GM21576 (cell line): ENCODE data around the gene RPGR.

ENCODE experiments used
- ATAC-seq: cut with Tn5 transposase; IDR thresholded peaks from one replicate; pipeline ENCODE4 v1.9.1; 2021; ENCODE audit warnings: mild to moderate bottlenecking, moderate library complexity; ENCODE audit not compliant: unreplicated experiment

The RPGR gene, protein sequence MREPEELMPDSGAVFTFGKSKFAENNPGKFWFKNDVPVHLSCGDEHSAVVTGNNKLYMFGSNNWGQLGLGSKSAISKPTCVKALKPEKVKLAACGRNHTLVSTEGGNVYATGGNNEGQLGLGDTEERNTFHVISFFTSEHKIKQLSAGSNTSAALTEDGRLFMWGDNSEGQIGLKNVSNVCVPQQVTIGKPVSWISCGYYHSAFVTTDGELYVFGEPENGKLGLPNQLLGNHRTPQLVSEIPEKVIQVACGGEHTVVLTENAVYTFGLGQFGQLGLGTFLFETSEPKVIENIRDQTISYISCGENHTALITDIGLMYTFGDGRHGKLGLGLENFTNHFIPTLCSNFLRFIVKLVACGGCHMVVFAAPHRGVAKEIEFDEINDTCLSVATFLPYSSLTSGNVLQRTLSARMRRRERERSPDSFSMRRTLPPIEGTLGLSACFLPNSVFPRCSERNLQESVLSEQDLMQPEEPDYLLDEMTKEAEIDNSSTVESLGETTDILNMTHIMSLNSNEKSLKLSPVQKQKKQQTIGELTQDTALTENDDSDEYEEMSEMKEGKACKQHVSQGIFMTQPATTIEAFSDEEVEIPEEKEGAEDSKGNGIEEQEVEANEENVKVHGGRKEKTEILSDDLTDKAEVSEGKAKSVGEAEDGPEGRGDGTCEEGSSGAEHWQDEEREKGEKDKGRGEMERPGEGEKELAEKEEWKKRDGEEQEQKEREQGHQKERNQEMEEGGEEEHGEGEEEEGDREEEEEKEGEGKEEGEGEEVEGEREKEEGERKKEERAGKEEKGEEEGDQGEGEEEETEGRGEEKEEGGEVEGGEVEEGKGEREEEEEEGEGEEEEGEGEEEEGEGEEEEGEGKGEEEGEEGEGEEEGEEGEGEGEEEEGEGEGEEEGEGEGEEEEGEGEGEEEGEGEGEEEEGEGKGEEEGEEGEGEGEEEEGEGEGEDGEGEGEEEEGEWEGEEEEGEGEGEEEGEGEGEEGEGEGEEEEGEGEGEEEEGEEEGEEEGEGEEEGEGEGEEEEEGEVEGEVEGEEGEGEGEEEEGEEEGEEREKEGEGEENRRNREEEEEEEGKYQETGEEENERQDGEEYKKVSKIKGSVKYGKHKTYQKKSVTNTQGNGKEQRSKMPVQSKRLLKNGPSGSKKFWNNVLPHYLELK

DNA sequence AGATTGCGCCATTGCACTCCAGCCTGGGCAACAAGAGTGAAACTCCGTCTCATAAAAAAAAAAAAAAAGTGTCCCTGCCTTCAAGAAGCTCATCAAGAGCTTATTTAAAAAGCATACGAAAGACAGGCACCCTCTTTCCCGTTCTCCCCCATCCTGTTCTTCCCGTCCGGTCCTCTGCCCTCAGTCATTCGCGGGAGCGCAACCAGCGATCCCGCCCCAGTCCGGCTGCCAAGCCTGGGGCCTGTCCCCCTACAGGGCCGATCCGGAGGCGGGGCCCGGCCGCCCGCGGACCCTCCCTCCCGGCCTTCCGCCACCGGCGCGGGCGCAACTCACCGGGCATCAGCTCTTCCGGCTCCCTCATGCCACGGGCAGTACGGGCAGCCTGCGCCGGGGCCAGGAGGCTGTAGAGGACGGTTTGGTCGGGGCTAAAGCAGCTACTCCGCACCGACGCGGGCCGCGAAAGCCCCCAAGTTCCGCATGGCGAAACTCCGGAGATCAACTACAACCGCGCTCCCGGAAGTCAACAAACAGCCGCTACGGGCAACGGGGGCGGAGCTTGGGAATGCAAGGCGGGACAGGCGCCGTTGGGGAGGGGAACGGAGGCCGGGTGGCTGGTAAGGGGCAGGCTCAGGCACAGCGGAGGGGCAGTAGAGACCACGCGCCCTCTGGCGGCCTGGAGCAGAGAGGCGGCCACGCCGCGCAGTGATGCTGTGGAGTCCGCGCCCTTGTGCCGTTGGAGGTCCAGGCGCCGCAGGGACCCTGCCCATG lies at the start of gene RPGR:
Gene RPGR (minus strand): TSS at position 503 of the 768 bp plus-strand sequence. CDS start 142 bp downstream, at position 361.
- ATAC-seq, result peak; percentile 97

DNA sequence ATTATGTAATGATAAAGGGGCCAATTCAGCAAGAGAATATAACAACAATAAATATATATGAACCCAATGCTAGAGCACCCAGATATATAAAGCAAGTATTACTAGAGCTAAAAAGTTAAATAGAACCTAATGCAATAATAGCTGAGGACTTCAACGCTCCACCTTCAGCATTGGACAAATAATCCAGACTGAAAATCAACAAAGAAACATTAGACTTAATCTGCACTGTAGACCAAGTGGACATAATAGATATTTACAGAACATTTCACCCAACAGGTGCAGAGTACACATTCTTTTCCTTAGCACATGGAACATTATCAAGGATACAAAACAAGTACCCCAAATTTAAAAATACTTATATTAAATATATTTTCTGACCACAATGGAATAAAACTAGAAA lies 49.4 kb upstream of the RPGR start:
- no peak for ATAC-seq

DNA sequence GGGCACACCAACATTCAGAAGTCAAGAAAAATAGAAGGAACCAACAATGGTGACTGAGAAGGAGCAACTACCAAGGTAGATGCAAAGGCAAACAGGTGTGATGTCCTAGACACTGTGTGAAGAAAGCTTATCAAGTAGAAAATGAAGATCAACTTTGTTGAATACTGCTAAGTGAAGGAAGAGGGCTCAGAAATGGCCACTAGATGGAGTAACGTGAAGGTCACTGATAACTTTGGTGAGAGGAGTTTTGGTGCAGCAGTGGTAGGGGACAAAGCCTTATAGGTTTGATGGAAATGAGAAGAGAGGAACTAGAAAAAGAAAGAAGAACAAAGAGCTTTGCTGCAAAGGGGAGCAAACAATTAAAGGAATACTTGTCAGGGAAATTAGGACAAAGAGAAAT lies 48.6 kb upstream of the RPGR start:
- ATAC-seq, result no peak

DNA sequence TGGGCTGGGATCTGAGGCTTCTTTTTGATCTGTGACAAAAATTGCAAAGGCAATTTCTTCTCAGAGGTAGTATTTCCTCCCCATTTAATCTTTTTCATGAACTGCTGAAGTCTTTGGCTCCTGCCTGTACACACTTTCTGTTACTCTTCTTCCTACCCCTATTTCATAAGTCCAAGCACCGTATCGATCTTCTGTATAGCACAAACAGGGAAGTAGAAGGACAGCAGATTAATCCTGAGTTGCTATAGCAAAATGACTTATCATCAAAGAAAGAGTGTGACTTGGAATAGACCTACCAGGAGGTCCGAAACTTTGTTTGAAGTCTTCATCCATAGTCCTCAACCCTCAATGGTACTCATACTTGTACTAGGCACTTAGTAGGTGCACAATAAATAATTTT lies 47.1 kb upstream of the RPGR start:
- ATAC-seq, result no peak

DNA sequence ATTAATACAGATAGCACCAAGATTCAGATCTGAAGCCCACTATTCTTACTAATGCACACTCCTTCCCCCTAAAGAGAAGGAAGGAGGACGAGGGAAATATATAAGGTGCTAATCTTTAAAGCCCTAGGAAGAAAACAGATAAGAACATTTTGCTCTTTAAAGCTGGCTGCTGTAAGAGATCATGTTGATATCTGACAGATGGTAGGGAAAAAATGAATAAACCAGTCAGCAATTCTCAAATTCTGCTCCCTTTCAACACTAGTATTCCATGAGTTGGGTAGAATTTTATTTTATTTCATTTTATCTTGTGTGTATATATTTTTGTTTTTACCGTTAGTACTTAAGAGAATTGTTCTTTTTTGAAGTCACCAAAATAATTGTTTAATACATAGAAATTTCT lies 44.3 kb upstream of the RPGR start:
- ATAC-seq, result no peak

DNA sequence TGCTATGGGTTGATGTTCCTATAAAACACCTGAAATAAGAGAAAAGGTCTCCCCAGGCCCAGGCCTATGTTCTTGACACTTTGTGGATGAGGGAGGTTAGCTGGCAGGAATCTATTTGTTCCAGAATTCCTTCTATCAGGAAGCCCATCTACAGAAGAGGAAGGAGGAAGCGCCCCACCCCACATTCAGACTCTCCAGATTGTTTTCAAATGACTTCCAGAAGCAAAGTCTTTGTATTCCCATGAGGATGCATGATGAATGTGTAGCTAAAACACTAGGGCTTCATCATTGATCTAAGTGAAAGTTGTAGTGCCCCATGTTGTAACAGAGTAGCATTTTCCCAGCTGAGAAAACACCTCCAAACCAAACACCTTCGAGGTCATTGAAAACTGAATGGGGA lies 41.5 kb upstream of the RPGR start:
- ATAC-seq, result no peak

DNA sequence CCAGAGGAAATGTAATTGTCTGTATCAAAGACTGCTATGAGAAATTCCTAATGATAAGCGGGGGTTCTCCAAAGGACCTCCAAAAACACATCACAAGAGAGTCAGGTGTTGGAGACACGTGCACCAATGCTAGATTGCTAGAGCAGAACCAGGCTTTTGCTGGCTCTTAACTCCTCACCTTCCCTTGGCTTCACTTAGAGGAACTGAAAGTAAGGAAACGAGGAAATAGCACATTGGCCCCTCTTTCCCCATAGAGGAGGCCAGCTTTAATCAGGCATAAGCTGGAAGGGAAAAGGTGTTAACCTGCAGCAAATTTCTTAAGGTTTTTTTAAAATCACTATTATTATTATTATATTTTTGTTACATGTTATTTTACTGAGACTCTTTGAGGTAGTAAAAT lies 38.6 kb upstream of the RPGR start:
- no peak for ATAC-seq

DNA sequence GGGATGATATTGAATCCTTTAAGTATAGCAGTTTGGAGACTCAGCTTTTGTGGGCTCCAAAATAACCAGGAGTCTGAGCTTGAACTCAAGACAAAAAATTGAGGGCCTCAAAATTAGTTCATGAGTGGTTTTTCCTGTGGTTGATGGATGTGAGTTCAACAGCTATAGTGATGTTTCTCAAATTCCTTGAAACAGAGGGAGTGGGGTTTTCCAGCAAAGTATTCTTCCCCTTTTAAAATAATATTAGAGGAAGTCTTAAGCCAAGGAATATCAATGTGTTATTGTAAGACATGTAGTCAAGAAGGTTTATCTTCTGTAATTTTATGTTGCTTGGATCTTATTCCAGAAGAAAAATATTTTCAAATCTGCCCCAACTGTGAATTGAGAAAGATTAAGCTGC lies 35.7 kb upstream of the RPGR start:
- no peak for ATAC-seq

DNA sequence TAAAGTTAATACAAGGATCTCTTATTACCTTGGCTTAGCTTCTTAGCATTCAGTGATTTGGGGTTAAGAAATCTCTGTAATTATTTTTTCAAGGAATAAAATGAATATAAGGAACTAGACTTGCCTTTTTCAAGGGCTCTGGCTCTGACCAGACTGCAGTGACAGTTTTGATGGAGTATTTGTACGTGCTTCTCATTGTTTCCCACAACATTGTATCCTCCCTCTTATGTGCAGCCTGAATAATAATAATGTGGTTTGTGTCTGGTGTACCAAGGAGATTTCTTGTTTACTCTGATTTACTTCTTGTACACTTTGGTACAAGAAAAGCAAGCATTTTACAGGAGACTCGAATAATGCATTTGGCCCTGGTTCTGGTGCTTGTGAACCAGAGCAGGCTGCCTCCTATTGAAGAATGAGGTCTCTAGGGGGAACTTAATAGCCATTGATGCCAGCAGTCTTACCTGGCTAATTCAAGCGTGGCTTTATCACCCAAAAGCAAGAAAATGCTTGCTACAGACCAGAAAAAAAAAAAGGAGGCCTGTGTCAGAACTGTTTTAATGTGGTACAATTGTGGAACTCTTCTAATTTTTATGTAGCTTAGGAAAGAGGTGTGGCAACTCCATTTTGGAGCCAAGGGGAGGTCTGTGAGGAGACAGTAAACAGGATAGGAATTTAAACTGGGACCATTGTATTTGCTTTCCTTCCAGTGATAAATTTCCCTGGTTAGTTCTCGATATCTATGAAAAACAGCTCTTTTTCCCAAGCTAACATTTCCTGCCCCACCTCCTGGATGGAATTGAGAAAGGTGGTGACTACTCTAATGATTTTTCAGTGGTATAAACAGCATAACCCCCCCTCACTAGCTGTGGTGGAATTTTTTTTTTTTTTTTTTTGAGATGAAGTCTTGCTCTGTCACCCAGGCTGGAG lies 30.7 kb upstream of the RPGR start:
- ATAC-seq, result no peak

DNA sequence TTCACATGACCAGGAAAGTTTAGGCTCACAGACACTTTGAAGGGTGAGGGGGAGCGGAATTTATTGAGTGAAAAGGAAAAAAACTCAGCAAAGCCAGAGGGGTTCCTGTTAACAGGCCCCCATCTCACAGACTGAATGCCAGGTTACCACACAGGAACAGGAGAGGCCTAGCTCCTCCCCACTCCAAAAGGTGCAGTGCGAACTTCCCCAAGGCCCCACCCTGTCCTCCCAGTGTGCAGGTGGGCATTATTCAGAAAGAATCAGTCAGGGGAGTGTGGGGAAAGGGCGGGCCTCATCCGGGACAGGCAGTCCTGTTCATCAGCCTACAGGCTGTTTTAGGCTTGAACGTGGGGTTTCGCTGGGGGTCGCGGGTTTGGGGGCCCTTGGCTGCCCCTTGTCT lies 29.1 kb upstream of the RPGR start:
- no peak for ATAC-seq

DNA sequence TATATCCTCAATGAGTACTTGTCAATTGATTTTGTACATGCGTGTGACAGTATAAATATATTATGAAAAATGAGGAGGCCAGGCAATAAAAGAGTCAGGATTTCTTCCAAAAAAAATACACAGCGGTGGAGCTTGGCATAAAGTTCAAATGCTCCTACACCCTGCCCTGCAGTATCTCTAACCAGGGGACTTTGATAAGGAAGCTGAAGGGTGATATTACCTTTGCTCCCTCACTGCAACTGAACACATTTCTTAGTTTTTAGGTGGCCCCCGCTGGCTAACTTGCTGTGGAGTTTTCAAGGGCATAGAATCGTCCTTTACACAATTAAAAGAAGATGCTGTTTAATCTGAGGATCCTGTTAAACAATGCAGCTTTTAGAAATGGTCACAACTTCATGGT lies 25.1 kb upstream of the RPGR start, which contains the start of gene OTC:
Gene OTC (plus strand): TSS at position 243 of the 400 bp plus-strand sequence. CDS start 93 bp downstream, at position 336.
- no peak for ATAC-seq

DNA sequence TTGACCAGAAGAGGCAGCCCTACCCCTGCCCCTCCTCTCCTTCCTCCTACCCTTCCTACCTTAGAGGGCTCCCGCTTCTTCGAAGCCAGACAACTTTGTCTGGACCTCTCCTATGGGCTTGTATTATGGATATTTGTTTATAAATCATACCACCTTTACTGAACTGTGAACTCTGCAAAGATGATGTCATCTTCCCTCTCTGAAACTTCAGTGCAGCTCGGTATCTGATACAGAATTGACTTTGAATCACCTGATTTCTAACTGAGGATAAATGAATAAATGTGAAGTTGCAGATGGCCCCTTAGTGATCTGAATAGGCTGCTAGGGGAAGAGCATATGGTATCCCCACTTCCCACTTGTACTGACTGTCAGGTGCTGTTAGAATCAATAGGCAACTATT lies 24.0 kb upstream of the RPGR start:
- no peak for ATAC-seq

DNA sequence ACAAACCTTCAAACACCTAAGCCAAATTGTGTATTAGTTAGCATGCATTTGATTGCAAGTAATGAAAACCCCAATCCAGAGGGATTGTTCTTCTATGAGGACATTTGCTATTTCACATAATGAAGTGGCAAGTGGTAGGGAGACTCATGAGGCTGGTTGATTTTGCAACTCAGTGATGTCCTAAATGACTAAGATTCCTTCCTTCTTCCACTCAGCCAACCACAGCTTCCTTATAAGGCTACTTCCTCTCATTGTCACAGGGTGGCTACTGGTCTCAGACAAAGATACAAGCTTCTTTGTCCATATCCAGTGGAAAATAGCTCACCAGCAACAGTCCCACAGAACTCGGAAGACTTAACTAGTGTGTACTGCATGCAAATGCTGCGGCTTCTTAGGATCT lies 19.8 kb upstream of the RPGR start:
- ATAC-seq, result no peak

DNA sequence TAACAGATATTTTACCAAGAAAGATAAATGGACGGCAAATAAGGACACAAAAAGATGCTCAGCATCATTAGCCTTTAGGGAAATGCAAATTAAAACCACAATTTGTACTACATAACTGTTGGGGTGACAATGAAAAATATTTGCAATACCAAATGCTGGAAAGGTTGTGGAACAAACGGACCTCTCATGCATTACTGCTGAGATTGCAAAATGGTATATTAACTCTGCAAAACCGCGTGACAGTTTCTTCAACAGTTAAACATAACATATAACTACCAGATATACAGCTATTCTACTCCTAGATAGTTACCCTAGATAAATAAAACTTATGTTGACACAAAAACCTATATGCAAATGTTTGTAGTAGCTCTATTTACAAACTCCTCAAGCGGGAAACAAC lies 18.8 kb upstream of the RPGR start:
- ATAC-seq, result no peak

DNA sequence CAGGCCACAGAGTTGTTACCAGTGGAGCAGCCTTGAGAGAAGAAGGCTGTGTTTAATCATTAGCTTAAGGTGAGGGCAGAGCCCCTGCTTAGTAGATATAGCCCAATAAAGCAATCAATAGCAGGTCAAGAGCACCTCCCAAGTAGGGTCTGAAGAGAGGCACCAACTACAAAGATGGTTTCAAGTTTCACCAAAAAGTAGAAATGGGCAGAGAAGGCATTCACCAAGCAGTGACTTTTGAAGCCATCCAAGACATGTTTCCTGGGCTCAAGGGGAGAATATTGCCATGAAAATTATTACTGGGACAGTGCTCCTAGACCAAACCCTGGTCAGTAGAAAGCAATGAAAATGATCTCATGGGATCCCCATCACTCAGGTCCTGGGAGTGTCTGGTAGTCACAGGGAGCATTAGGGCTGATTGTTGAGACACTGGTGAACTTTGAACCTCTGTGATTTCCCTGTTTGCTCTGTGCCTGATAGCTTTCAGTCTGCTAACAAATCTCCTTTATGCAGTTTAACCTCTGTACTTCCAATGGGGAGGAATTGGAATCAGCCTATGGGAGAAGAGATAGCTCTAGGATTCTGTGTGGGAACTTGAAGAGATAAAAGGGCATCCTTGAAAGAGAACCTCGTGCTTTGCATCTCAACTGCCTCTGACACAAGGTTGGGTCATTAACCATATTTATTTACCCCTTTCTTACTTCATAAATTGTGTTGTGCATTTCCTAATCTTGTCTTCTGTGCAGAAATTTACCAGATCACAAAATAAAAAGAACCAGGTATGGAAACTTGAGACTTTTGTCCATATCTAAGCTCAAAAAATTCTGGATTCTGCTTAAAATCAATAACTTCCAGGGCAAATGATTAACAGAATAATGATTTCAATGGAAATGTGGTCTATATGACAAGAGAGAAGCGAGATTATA lies 15.8 kb upstream of the RPGR start:
- ATAC-seq, result no peak

DNA sequence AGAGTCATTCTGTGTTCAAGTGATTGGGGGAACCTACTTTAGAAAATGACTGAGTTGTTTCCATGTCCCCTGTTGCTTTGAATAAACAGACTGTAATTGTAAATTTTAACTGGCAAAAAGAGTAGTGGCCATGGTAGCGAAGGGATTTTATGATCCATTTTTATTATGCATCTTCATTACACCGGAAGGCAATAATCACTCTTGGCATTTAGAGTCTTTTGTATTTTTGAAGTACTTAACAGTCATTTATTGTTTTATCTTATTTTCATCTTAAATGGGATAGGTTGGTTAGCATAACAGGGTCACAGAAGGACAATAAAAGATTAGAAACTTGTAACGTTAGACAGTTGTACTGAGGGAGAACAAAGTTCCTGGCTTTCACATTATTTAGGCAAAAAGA lies 14.1 kb upstream of the RPGR start:
- no peak for ATAC-seq

DNA sequence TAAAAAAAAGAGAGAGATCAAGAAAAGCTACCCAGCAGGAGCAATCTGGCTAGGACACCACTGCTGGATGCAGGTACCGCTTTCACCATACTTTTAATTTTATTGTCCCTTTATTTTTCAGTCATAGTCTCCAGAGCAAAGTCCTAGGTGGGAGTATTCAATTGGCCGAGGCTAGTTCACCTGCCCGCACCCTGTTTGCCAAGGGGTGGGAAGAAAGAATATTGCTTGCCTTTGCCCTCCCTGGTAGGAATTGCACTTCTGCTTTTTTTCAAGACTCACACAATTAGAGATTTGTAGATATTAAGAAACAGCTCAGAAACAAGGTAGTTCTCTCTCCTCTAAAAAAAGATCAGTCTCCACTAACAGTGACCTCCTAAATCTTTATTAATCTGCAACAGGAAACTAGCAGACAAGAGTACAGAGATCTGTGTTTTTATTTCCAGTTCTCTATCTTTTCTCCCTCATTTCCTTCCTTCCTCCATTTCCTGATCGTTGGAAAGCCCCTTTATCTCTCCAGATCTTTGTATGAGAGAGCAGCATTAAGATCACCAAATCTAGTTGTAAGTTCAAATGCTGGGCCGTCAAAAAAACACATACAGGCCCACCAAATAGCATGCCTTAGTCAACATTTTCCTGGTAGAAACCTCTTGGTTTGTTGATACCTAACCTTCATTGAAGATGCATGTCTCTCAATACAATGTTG lies 9.4 kb upstream of the RPGR start:
- no peak for ATAC-seq

DNA sequence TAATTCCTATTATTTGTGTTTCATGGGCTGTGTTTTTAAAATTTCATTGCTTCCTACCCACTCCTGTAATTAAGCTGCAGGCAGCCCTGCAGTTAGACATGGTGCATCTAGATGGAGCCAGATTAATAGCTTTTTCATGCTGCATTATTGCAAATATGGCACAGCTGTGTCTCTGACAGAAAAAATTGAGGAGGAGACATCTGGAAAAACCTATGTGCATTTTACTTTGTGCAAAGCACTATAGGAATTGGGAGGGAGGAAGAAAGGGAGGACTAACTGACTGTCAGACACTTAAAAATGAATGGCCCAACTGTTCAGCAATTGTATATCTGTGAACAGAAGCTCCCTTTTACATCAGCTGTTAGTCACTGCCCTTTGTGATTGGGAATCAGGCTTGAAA lies 8.1 kb upstream of the RPGR start:
- ATAC-seq, result no peak
